Immature natural killer cell (primary cell): ENCODE results near the gene RNASE9. TPM values are rescaled to one million over a fixed set of nuclear protein-coding genes. Genes with fewer than 3 reads are reported as not detected.
"Not testable (repeated sequence)": the region's sequence is repeated elsewhere in the genome, so short reads cannot be mapped to it uniquely, and the experiment has no call there.

Source experiments
- DNase-seq, 3 donors: peaks; one replicate each; pipeline ENCODE4 v3.0.0; 2022; ENCODE audit warnings: mixed read lengths in 1 of 3
- H3K27ac Mint-ChIP-seq, 6 donors: one replicate each; pipeline ENCODE4 v1.8.0; 2020; ENCODE audit warnings: mixed read lengths in 6 of 6, mild to moderate bottlenecking in 5 of 6, inconsistent platforms in 4 of 6, moderate library complexity in 3 of 6
- H3K27me3 Mint-ChIP-seq, 3 donors: one replicate each; pipeline ENCODE4 v1.8.0; 2020 to 2021; ENCODE audit warnings: low read depth in 3 of 3, mild to moderate bottlenecking in 3 of 3, mixed read lengths in 3 of 3, moderate library complexity in 3 of 3, inconsistent platforms in 1 of 3
- H3K36me3 Mint-ChIP-seq, 3 donors: one replicate each; pipeline ENCODE4 v1.8.0; 2020; ENCODE audit warnings: mixed read lengths in 3 of 3, inconsistent platforms in 2 of 3, mild to moderate bottlenecking in 2 of 3
- H3K4me1 Mint-ChIP-seq, 2 donors: one replicate each; pipeline ENCODE4 v1.8.0; 2020; ENCODE audit warnings: inconsistent platforms in 2 of 2, mild to moderate bottlenecking in 2 of 2, mixed read lengths in 2 of 2, moderate library complexity in 1 of 2
- H3K4me3 Mint-ChIP-seq, 5 donors: one replicate each; pipeline ENCODE4 v1.8.0; 2020; ENCODE audit warnings: mild to moderate bottlenecking in 5 of 5, mixed read lengths in 5 of 5, inconsistent platforms in 3 of 5, moderate library complexity in 3 of 5
- H3K9me3 Mint-ChIP-seq, 6 donors: one replicate each; pipeline ENCODE4 v1.8.0; 2020; ENCODE audit warnings: mild to moderate bottlenecking in 6 of 6, mixed read lengths in 6 of 6, inconsistent platforms in 4 of 6, moderate library complexity in 3 of 6
- polyA plus RNA-seq, 3 donors: library from polyadenylated mRNA; unstranded; fragments of 300-500 nt; fragmentation: Illumina TruSeq; gene quantifications; one replicate each; pipeline ENCODE4 v1.2.3, GENCODE V29; 2021

Gene RNASE9
- polyA plus RNA-seq, 3 donors from 2014 or later, result not detected

DNA sequence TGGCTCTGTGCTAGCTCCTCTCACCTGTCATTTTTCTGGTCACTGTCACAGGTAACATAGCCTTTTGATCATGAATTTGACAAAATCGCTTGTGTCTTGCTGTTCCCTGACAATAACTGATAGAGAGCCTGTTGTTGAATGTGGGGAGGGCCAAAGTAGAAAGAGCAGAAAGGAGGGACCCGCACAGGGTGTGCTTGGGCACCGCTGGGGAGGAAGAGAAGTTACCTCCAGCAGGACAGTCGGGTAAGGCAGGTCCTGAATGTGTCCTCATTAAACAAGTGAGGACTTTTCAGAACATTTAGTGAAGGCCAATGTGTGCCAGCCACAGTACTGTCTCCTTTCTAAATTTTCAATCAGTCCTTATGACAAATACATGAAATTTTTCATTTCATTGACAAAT, 30.4 kb upstream of the RNASE9 start, which contains the start of gene RNASE12:
TSS of gene RNASE12 (minus strand) at position 142 of the 400 bp plus-strand sequence. CDS start 653 bp downstream, outside the sequence.
- Mint-ChIP-seq H3K27ac (no peak within 1 kb of the TSS), H3K4me3 (no peak within 1 kb of the TSS), H3K4me1 (no peaks in the 10 kb centered on the region), H3K36me3 (no peaks in the 10 kb centered on the region), H3K9me3 (no peaks in the 10 kb centered on the region), H3K27me3 (peaks cover 0 to 4% (median 4%) of the 10 kb centered on the region in 3 donors)
- no peak for DNase-seq

DNA sequence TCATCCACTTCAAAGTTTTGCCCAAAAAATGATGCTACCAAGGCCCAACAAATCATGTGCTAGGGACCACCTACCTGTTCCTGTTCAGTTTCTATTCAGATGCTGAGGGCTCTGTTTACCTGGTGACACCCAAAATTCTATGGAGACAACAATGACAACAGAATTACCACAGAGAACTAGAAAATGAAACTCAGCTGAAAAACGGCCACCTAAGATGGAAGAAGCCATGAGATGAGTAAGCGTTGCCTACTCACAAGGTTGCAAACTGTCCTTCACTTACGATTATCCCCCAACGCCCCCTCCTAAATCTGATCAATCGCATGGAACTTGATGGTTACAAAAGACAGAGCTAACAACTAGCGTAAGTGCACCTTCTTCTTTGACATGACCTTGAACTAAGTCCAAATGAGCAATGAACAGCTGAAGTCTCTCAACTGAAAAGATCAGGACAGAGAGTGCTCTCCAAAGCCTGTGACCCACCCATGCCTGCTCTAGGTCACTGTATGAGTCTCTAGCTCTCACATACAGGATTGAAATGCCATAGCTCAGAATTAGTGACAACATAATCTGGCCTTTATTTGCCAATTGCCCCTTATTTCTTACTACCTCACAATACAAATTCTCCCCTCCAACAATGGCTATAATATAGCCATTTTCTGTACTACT, 26.8 kb upstream of the RNASE9 start, which contains the start of gene RNASE11:
TSS of gene RNASE11 (minus strand) at position 513 of the 666 bp plus-strand sequence.
- no peaks in the 10 kb centered on the region for H3K9me3 Mint-ChIP-seq
- DNase-seq, result no peak
- H3K4me3 Mint-ChIP-seq, result no peak within 1 kb of the TSS
- no peak within 1 kb of the TSS for H3K27ac Mint-ChIP-seq
- H3K27me3 Mint-ChIP-seq, result peaks cover 1 to 3% (median 2%) of the 10 kb centered on the region in 3 donors
- no peaks in the 10 kb centered on the region for H3K4me1 Mint-ChIP-seq
- H3K36me3 Mint-ChIP-seq, result no peaks in the 10 kb centered on the region

DNA sequence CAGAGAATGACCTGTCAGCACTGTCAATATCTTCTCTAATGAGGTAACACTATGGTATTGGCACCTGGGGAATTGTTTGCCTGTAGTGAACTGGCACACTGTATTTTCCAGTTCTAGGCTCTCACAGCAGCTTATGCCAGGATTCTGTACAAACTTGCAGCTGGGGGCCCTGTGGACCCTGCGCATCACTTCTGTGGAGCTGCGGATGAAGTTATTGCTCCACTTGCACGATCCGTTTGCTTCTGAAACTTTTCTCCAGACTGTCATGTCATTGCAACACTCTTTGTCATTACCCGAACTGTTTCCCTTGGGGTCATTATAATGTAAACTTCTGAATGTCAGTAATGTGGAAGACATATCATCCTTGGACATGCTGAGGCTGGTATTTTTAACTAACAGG, 23.1 kb upstream of the RNASE9 start:
- H3K9me3 Mint-ChIP-seq, result no peaks in the 10 kb centered on the region
- no peak overlapping the region for H3K4me3 Mint-ChIP-seq
- H3K36me3 Mint-ChIP-seq, result no peaks in the 10 kb centered on the region
- peaks cover 2 to 3% (median 2%) of the 10 kb centered on the region in 3 donors for H3K27me3 Mint-ChIP-seq
- H3K4me1 Mint-ChIP-seq, result no peaks in the 10 kb centered on the region
- DNase-seq, result no peak
- H3K27ac Mint-ChIP-seq, result no peak overlapping the region

DNA sequence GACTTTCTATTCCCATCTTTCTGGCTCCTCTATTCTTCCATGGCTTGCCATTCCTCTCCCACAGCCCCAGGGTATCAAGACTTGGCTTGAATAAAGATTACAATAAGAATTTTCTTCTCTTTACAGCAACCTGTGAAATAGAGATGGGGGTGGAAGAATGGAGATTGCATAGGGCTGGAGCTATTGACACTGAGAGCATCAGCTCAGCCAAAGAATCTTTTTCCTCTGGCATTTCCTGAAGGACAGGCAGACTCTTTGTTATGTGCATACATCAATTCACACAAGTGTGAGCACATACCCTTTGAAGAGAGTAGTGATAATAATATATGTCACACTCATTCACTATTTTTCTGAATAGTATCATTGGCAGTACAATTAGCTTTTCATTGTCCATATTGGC, 22.3 kb upstream of the RNASE9 start:
- Mint-ChIP-seq H3K27me3 (peaks cover 2 to 3% (median 2%) of the 10 kb centered on the region in 3 donors), H3K36me3 (no peaks in the 10 kb centered on the region), H3K4me1 (no peaks in the 10 kb centered on the region), H3K9me3 (no peaks in the 10 kb centered on the region), H3K27ac (no peak overlapping the region), H3K4me3 (no peak overlapping the region)
- no peak for DNase-seq

DNA sequence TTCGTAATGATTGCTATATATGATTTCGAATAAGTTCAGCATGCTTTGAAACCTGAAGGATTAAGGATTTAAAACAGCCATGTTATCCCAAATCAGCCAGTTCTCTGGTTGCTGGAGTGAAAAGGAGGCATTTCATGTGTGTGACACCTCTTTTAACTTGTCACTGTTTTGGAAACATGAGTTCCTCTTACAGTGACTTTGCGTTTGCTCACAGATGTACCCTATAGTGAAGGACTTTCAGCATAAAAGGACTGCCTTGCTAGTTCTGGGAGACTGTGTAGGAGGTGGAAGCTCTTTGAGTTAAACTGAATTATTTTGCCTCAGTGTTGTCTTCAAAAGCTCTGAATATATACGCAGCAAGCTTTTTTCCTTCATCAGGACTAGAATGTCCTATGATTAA, 19.4 kb upstream of the RNASE9 start:
- Mint-ChIP-seq H3K9me3 (no peaks in the 10 kb centered on the region), H3K36me3 (no peaks in the 10 kb centered on the region), H3K4me1 (no peaks in the 10 kb centered on the region), H3K27ac (no peak overlapping the region), H3K4me3 (no peak overlapping the region), H3K27me3 (peaks cover 0 to 2% (median 2%) of the 10 kb centered on the region in 3 donors)
- DNase-seq, result no peak

DNA sequence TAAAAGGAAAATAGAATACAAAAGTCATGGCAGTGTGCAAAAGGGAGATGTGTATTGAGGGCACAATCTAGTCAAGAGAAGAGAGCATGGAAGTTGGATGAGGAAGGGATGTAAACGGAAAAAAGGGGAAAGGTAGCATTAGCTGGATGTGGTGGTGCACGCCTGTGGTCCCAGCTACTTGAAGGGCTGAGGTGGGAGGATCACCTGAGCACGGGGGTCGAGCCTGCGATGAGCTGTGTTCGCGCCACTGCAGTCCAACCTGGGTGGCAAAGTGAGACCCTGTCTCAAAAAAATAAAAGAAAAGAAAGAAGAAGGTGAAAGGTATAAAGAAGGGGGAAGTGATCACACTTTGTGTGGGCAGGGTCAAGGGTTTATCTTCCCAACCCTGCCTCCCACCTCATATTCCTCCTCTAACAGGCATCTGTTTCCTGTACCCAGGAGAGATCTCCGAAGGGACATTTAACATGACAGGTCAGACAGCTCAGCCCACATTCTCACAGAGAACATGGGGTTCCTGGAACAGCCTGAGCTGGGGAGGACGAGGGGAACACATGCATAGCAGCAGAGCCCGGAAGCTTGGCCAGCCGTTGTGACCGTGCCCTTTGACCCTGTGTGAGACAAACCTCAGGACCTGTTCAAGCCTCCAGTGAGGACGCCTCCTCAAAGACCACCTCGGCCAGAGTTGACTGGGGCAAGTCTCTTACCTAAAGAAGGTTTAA, 18.1 kb upstream of the RNASE9 start:
- H3K36me3 Mint-ChIP-seq, result no peaks in the 10 kb centered on the region
- H3K4me3 Mint-ChIP-seq, result no peak overlapping the region
- H3K9me3 Mint-ChIP-seq, result peaks cover 0 to 3% (median 0%) of the 10 kb centered on the region in 6 donors
- DNase-seq, result no peak
- no peaks in the 10 kb centered on the region for H3K4me1 Mint-ChIP-seq
- H3K27me3 Mint-ChIP-seq, result peaks cover 0 to 3% (median 2%) of the 10 kb centered on the region in 3 donors
- H3K27ac Mint-ChIP-seq, result no peak overlapping the region

DNA sequence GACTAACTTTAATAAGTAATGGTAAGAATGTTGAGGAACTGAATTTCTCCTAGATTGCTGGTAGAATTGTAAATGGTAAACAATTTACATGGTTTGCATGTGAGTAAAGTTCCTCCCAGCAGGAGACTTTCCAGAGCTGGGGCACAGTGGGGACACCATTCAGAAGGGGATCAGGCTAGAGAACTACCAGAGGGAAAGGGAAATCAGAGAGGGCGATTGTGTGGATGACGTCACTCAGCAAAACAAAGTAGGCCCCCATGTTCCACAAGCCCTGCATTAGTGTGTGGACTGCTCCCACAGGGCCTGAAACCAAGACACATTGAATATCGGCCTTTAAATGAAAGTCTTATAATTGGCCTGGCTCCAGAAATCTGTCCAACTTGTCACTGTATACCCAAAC, 17.5 kb upstream of the RNASE9 start:
- Mint-ChIP-seq H3K36me3 (no peaks in the 10 kb centered on the region), H3K9me3 (peaks cover 0 to 3% (median 0%) of the 10 kb centered on the region in 6 donors), H3K27me3 (peaks cover 0 to 3% (median 2%) of the 10 kb centered on the region in 3 donors), H3K4me3 (no peak overlapping the region), H3K4me1 (no peaks in the 10 kb centered on the region), H3K27ac (no peak overlapping the region)
- DNase-seq, result no peak

DNA sequence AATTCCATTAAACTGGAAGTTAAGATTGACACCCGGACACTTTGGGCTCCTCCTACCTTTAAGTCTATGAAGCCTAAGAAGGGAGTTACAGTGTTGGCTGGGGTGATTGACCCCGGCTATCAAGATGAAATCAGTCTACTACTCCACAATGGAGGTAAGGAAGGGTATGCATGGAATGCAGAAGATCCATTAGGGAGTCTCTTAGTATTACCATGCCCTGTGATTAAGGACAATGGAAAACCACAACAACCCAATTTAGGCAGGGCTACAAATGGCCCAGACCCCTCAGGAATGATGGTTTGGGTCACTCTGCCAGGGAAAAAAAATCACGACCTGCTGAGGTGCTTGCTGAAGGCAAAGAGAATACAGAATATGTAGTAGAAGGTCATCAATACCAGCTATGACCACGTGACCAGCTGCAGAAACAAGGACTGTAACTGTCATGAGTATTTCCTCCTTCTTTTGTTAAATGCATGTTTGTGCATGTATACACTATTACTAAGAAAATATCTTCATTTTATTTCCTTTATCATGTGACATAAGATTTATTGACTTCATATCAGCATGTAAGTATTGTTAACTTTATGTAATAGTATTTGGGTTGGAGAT, 11.6 kb upstream of the RNASE9 start:
- H3K9me3 Mint-ChIP-seq, H3K4me1 Mint-ChIP-seq, H3K4me3 Mint-ChIP-seq, H3K27ac Mint-ChIP-seq, H3K27me3 Mint-ChIP-seq, H3K36me3 Mint-ChIP-seq, DNase-seq: not testable (repeated sequence)

DNA sequence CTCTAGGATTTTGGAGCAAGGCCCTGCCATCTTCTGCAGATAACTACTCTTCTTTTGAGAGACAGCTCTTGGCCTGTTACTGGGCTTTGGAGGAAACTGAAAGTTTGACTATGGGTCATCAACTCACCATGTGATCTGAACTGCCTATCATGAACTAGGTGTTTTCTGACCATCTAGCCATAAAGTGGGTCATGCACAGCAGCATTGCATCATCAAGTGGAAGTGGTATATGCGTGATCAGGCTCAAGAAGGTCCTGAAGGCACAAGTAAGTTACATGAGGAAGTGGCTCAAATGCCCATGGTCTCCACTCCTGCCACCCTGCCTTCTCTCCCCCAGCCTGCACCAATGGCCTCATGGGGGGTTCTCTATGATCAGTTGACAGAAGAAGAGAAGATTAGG, 9.9 kb upstream of the RNASE9 start:
- not testable (repeated sequence) for DNase-seq, H3K4me1 Mint-ChIP-seq, H3K27me3 Mint-ChIP-seq, H3K36me3 Mint-ChIP-seq, H3K27ac Mint-ChIP-seq, H3K4me3 Mint-ChIP-seq, H3K9me3 Mint-ChIP-seq

DNA sequence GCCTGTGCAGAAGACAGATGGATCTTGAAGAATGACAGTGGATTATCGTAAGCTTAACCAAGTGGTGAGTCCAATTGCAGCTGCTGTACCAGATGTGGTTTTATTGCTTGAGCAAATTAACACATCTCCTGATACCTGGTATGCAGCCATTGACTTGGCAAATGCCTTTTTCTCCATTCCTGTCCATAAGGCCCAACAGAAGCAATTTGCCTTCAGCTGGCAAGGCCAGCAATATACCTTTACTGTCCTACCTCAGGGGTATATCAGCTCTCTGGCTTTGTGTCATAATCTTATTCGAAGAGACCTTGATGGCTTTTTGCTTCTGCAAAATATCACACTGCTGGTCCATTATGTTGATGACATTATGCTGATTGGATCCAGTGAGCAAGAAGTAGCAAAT, 9.0 kb upstream of the RNASE9 start:
- not testable (repeated sequence) for H3K36me3 Mint-ChIP-seq, DNase-seq

DNA sequence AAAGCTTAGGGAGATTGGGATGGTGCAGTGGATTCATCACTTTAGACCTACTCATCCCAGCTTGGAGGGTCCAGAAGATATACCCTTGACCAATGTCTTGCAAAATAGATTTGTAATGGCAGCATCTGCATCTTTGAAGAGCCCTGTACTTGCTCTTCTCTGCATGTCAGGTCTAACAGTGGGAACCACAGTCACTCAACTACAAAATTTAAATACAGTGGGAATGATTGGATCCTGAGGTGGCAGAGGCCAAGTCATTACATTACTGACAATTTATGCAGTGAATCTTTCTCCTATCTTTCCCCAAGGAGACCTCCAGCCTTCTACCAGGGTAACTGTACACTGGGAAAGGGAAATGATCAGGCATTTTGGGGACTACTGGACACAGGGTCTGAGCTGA, 8.2 kb upstream of the RNASE9 start:
- peaks cover 0 to 4% (median 0%) of the 10 kb centered on the region in 3 donors for H3K27me3 Mint-ChIP-seq
- peaks cover 0 to 6% (median 0%) of the 10 kb centered on the region in 6 donors for H3K9me3 Mint-ChIP-seq
- DNase-seq, result no peak
- peaks cover 0 to 3% of the 10 kb centered on the region in 2 donors for H3K4me1 Mint-ChIP-seq
- H3K36me3 Mint-ChIP-seq, result no peaks in the 10 kb centered on the region
- H3K27ac Mint-ChIP-seq, result no peak overlapping the region
- no peak overlapping the region for H3K4me3 Mint-ChIP-seq

More for the DNA sequence above, 9.0 kb upstream of the RNASE9 start:
- H3K9me3 Mint-ChIP-seq, H3K4me1 Mint-ChIP-seq, H3K27me3 Mint-ChIP-seq, H3K4me3 Mint-ChIP-seq, H3K27ac Mint-ChIP-seq: not testable (repeated sequence)

DNA sequence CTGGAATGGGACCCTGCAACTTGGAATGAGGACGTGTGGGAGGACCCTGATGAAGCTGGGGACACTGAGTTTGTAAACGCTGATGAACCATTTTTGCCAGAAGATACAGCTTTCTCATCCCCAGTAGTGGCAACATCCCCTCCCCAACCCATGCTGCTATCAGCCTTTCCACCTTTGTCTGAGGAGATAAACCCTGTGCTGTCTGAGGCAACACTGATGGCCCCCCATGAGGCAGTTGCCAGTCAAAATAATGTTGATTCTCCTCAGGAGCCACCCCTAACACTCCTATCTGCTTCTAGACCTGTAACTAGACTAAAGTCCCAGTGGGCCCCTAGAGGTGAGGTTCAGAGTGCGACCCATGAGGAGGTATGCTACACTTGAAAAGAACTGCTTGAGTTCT, 7.5 kb upstream of the RNASE9 start:
- H3K27ac Mint-ChIP-seq, result no peak overlapping the region
- H3K9me3 Mint-ChIP-seq, result peaks cover 0 to 6% (median 0%) of the 10 kb centered on the region in 6 donors
- no peaks in the 10 kb centered on the region for H3K36me3 Mint-ChIP-seq
- H3K27me3 Mint-ChIP-seq, result peaks cover 0 to 4% (median 2%) of the 10 kb centered on the region in 3 donors
- DNase-seq, result no peak
- H3K4me1 Mint-ChIP-seq, result peaks cover 0 to 3% of the 10 kb centered on the region in 2 donors
- H3K4me3 Mint-ChIP-seq, result no peak overlapping the region

DNA sequence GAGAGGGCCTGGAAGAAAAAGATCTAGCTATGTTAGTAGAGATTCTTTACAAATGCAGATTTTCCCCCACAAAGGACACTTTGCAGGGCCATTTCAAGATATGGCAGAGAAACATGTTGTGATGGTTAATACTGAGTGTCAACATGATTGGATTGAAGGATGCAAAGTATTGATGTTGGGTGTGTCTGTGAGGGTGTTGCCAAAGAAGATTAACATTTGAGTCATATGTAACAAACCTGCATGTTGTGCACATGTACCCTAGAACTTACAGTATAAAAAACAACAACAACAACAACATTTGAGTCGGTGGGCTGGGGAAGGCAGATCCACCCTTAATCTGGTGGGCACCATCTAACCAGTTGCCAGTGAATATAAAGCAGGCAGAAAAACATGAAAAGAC, 6.4 kb upstream of the RNASE9 start:
- not testable (repeated sequence) for H3K36me3 Mint-ChIP-seq, H3K4me3 Mint-ChIP-seq, H3K27me3 Mint-ChIP-seq, H3K9me3 Mint-ChIP-seq, H3K4me1 Mint-ChIP-seq, H3K27ac Mint-ChIP-seq, DNase-seq

DNA sequence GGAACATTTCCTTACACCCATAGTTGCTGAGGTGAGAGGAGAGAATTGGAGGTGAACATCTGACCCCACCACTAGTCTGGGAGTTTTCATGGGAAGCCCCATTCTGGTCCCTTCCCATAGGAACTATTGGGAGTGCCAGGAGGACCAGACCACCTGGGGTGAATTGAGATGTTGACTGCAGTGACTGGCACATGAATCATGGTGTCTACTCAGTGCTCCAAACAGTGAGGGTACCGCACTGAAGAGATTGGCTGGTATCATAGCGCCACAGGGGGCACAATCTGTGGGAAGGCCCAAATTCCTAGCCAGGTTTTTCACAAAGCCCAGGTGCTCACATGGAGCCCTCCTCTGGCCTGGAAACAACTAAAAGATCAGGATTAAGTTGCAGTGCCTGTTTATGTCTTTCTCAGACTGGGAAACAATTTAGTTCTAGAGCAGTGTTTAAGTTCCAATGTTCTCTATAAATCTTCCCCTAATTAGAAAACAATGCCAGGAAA, 3.7 kb upstream of the RNASE9 start:
- H3K27me3 Mint-ChIP-seq, result peaks cover 0 to 4% (median 2%) of the 10 kb centered on the region in 3 donors
- no peaks in the 10 kb centered on the region for H3K4me1 Mint-ChIP-seq
- peaks cover 0 to 6% (median 0%) of the 10 kb centered on the region in 6 donors for H3K9me3 Mint-ChIP-seq
- no peak overlapping the region for H3K4me3 Mint-ChIP-seq
- no peak overlapping the region for H3K27ac Mint-ChIP-seq
- DNase-seq, result no peak
- H3K36me3 Mint-ChIP-seq, result no peaks in the 10 kb centered on the region
